Measurements from ENCODE around the gene MSI2.

Gene MSI2

DNA sequence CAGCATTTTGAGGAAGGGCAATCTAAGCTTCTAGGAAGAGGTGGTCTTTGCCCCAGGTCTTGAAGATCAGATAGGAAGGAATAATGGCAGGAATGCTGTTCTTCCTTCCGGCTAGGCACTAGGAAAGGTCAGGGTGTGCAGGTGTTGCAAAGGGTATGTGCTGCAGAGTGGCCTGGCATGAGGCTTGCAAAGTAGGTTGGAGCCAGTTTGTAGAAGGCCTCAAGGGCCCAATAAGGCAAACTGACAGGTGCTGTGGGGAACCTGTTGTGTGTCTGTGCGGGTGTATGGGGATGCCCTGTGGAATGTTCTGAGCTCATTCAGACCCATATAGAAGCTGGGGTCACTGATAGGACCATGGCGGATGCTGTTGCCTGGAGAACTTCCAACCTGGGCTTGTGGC lies 12.7 kb downstream of the MSI2 start:
- peaks cover 7% of the 10 kb centered on the region for H3K4me1 ChIP-seq (ENCODE audit: insufficient read depth, low read length, severe bottlenecking)
- H3F3A ChIP-seq (ENCODE audit: insufficient read depth, low read length) = no peaks in the 10 kb centered on the region
- H3K4me2 ChIP-seq (ENCODE audit: low read length) = no peak overlapping the region
- H3K36me3 ChIP-seq (ENCODE audit: insufficient read depth, low read length) = peaks cover 91% of the 10 kb centered on the region
- no peak overlapping the region for H3K27ac ChIP-seq (ENCODE audit: low read depth, low read length, poor library complexity, severe bottlenecking)
- H3K9me3 ChIP-seq (ENCODE audit: low read length) = no peaks in the 10 kb centered on the region
- H4K20me1 ChIP-seq (ENCODE audit: insufficient read depth, low read length) = no peaks in the 10 kb centered on the region
- no peaks in the 10 kb centered on the region for H3K9me2 ChIP-seq (ENCODE audit: low read depth, low read length)
- H3K79me2 ChIP-seq (ENCODE audit: insufficient read depth, low read length) = peaks cover 90% of the 10 kb centered on the region
- H2AFZ ChIP-seq (ENCODE audit: low read length) = no peak overlapping the region
- no peak overlapping the region for H3K9ac ChIP-seq (ENCODE audit: low read length)
- no peak for TF ChIP-seq EZH2 (IDR thresholded peaks at IDR 0.05; ENCODE audit: borderline replicate concordance, low read length)
- TF ChIP-seq, protein P1, sequence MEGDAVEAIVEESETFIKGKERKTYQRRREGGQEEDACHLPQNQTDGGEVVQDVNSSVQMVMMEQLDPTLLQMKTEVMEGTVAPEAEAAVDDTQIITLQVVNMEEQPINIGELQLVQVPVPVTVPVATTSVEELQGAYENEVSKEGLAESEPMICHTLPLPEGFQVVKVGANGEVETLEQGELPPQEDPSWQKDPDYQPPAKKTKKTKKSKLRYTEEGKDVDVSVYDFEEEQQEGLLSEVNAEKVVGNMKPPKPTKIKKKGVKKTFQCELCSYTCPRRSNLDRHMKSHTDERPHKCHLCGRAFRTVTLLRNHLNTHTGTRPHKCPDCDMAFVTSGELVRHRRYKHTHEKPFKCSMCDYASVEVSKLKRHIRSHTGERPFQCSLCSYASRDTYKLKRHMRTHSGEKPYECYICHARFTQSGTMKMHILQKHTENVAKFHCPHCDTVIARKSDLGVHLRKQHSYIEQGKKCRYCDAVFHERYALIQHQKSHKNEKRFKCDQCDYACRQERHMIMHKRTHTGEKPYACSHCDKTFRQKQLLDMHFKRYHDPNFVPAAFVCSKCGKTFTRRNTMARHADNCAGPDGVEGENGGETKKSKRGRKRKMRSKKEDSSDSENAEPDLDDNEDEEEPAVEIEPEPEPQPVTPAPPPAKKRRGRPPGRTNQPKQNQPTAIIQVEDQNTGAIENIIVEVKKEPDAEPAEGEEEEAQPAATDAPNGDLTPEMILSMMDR (IDR thresholded peaks at IDR 0.05; ENCODE audit: low read length) = no peak
- no peak overlapping the region for H3K4me3 ChIP-seq (ENCODE audit: low read depth, low read length, poor library complexity, severe bottlenecking)
- no peaks in the 10 kb centered on the region for H3K27me3 ChIP-seq (ENCODE audit: insufficient read depth, low read length)

DNA sequence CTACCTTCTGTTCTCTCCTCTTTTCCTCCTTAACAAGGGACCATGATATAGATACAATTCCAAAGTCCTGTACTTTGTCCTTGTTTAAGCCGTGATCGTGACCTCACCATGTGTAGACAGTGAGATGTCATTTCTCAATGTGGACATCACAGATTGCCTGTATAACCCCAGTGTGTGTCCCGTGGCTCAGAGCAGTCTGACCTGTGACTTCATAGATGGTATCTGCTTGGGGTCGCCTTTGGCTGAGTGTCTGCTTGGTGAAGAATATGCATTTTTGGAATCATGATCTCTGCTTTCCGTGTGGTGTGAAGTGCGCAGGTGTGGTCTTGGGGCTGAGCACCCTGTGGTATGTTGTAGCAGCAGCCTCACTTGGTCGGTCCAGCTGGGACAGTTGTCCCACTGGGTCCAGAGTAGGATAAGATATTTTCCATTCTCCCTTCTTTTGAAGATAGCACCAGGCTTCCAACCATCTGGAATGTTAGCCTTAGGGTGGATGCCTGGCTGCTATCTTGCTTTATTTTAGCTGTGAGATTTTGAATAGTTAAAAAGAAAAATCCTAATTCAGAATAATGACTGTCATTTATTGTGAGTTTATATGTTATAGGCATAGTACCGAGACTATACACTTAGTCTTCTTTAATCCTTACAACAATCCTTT lies 13.4 kb downstream of the MSI2 start:
- Histone ChIP-seq H3K9ac (ENCODE audit: low read length) (no peak overlapping the region), H3K27me3 (ENCODE audit: insufficient read depth, low read length) (no peaks in the 10 kb centered on the region), H4K20me1 (ENCODE audit: insufficient read depth, low read length) (no peaks in the 10 kb centered on the region), H3F3A (ENCODE audit: insufficient read depth, low read length) (no peaks in the 10 kb centered on the region), H3K4me3 (ENCODE audit: low read depth, low read length, poor library complexity, severe bottlenecking) (no peak overlapping the region), H3K9me2 (ENCODE audit: low read depth, low read length) (no peaks in the 10 kb centered on the region), H3K4me2 (ENCODE audit: low read length) (no peak overlapping the region), H3K27ac (ENCODE audit: low read depth, low read length, poor library complexity, severe bottlenecking) (no peak overlapping the region), H3K36me3 (ENCODE audit: insufficient read depth, low read length) (peaks cover 91% of the 10 kb centered on the region), H3K9me3 (ENCODE audit: low read length) (no peaks in the 10 kb centered on the region), H3K79me2 (ENCODE audit: insufficient read depth, low read length) (peaks cover 90% of the 10 kb centered on the region), H2AFZ (ENCODE audit: low read length) (no peak overlapping the region), H3K4me1 (ENCODE audit: insufficient read depth, low read length, severe bottlenecking) (peaks cover 7% of the 10 kb centered on the region)
- TF ChIP-seq, protein P1 (IDR thresholded peaks at IDR 0.05; ENCODE audit: low read length) = no peak
- no peak for TF ChIP-seq EZH2 (IDR thresholded peaks at IDR 0.05; ENCODE audit: borderline replicate concordance, low read length)

DNA sequence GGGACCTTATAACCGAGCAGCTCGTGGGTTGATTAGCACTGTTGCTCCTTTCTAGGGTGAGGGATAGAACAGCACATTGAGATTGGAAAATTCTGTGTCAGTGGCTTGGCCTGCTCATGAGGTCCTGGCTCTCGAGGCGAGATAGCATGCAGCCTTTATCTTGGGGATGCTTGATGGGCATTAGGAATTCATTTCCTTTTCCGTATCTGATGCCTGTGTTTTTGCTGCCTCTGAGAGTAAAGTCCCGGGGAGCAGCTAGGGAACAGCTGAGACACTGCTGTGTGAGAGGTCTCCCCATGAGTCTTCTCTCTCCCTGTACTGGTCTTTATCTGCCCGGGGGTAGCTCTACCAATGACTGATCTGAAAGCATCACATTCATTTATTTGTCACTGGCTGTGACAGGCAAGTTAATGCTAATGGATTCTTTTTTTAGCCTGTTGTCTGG lies 14.5 kb downstream of the MSI2 start:
- Histone ChIP-seq H3K36me3 (ENCODE audit: insufficient read depth, low read length) (peaks cover 91% of the 10 kb centered on the region), H3K4me1 (ENCODE audit: insufficient read depth, low read length, severe bottlenecking) (peaks cover 7% of the 10 kb centered on the region), H3K27ac (ENCODE audit: low read depth, low read length, poor library complexity, severe bottlenecking) (no peak overlapping the region), H3K27me3 (ENCODE audit: insufficient read depth, low read length) (no peaks in the 10 kb centered on the region), H3K9me2 (ENCODE audit: low read depth, low read length) (no peaks in the 10 kb centered on the region), H4K20me1 (ENCODE audit: insufficient read depth, low read length) (no peaks in the 10 kb centered on the region), H3K9me3 (ENCODE audit: low read length) (no peaks in the 10 kb centered on the region), H3K79me2 (ENCODE audit: insufficient read depth, low read length) (peaks cover 79% of the 10 kb centered on the region), H3K4me2 (ENCODE audit: low read length) (no peak overlapping the region), H2AFZ (ENCODE audit: low read length) (no peak overlapping the region), H3K4me3 (ENCODE audit: low read depth, low read length, poor library complexity, severe bottlenecking) (no peak overlapping the region), H3K9ac (ENCODE audit: low read length) (no peak overlapping the region), H3F3A (ENCODE audit: insufficient read depth, low read length) (no peaks in the 10 kb centered on the region)
- TF ChIP-seq, protein P1 (IDR thresholded peaks at IDR 0.05; ENCODE audit: low read length) = no peak
- TF ChIP-seq EZH2 (IDR thresholded peaks at IDR 0.05; ENCODE audit: borderline replicate concordance, low read length) = no peak
